Measurements from ENCODE around the gene RSPH6A. TPM values are rescaled to one million over a fixed set of nuclear protein-coding genes. Genes with fewer than 3 reads are reported as not detected.

The RSPH6A gene
- total and polyA plus RNA-seq, 2 of the 13 experiments (the other 11 are each of a cell fraction or from before 2014, with no cell fraction given) = 0.07 TPM; not detected in 1

GRCh38 chr19:45768984-45769782 is 45.9 kb downstream of the RSPH6A start, which contains the start of gene SIX5 (continued):
- TF ChIP-seq TFDP2 (CRISPR knock-in tag; IDR thresholded peaks at IDR 0.05) = peak; percentile 86
- peak; percentile 78 for TF ChIP-seq ZBTB14 (CRISPR knock-in tag; IDR thresholded peaks at IDR 0.05)
- TF ChIP-seq ZBTB26 (CRISPR knock-in tag; IDR thresholded peaks at IDR 0.05; ENCODE audit: borderline replicate concordance) = no peak; the same call in none of the 2 replicates
- peak; percentile 70 for TF ChIP-seq ZSCAN31 (CRISPR knock-in tag; IDR thresholded peaks at IDR 0.05; ENCODE audit: low read depth)
- TF ChIP-seq ZNF17 (CRISPR knock-in tag; IDR thresholded peaks at IDR 0.05) = no peak
- TF ChIP-seq ZNF549 (CRISPR knock-in tag; IDR thresholded peaks at IDR 0.05) = no peak
- TF ChIP-seq ZNF790 (CRISPR knock-in tag; IDR thresholded peaks at IDR 0.05; ENCODE audit: borderline replicate concordance) = no peak; the same call in 1 of the 2 replicates
- peak; percentile 72 for TF ChIP-seq ZNF12 (CRISPR knock-in tag; IDR thresholded peaks at IDR 0.05)
- TF ChIP-seq CTCF (CRISPR knock-in tag; IDR thresholded peaks at IDR 0.05) = no peak; the same call in 1 of the 2 replicates
- no peak for TF ChIP-seq MXD4 (CRISPR knock-in tag; IDR thresholded peaks at IDR 0.05)
- no peak for TF ChIP-seq ZNF556 (CRISPR knock-in tag; IDR thresholded peaks at IDR 0.05; ENCODE audit: borderline replicate concordance)
- TF ChIP-seq ZNF432 (CRISPR knock-in tag; IDR thresholded peaks at IDR 0.05; ENCODE audit: borderline replicate concordance) = no peak
- TF ChIP-seq MTA1 (CRISPR knock-in tag; IDR thresholded peaks at IDR 0.05; ENCODE audit: borderline replicate concordance) = no peak; the same call in 1 of the 2 replicates
- TF ChIP-seq MIXL1 (CRISPR knock-in tag; IDR thresholded peaks at IDR 0.05) = peak; percentile 80
- TF ChIP-seq MNT (IDR thresholded peaks at IDR 0.05) = peak; percentile 39; the same call in 1 of the 2 replicates
- no peak for TF ChIP-seq MTF1 (CRISPR knock-in tag; IDR thresholded peaks at IDR 0.05)
- no peak; the same call in 1 of the 2 replicates for TF ChIP-seq THAP8 (CRISPR knock-in tag; IDR thresholded peaks at IDR 0.05; ENCODE audit: borderline replicate concordance)
- no peak for TF ChIP-seq SMARCE1 (IDR thresholded peaks at IDR 0.05; ENCODE audit: borderline replicate concordance)
- TF ChIP-seq RNF219 (CRISPR knock-in tag; IDR thresholded peaks at IDR 0.05) = no peak

Measured in HepG2 (cell line).